ENCODE data around the gene RNF183. TPM values are rescaled to one million over a fixed set of nuclear protein-coding genes. Genes with fewer than 3 reads are reported as not detected.

RNF183 gene
- total RNA-seq, 1 donor from 2014 or later: not detected

DNA sequence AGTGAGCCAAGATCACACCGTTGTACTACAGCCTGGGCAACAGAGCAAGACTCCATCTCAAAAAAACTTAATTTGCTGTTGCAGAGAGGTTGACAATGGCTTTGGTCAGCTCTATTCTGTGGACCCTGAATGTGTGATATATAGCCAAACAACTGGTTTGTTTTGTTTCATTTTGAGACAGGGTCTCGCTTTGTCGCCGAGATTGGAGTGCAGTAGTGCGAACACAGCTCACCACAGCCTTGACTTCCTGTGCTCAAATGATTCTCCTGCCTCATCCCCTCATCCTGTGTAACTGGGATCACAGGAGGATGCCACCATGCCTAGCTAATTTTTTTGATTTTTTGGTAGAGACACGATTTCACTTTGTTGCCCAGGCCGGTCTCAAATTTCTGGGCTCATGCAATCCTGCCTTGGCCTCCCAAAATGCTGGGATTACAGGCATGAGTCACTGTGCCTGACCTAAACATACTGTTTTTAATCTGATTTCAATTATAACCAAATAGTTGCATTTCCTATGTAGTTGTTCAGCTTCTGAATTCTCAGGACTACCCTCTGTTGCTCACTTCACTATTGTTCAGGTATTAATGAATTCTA, 9.8 kb downstream of the RNF183 start:
- POLR2A ChIA-PET: no interaction called here
- intact Hi-C loops (cut with micrococcal nuclease): no loop called here
- H3K27ac Mint-ChIP-seq: no peak overlapping the region
- no peaks in the 10 kb centered on the region for H3K9me3 Mint-ChIP-seq
- no peak overlapping the region for H3K4me3 Mint-ChIP-seq
- H3K4me1 Mint-ChIP-seq: no peaks in the 10 kb centered on the region
- DNase-seq (no peak), ATAC-seq (ENCODE audit: low read depth) (no peak)
- no peaks in the 10 kb centered on the region for H3K27me3 Mint-ChIP-seq
- CTCF ChIA-PET: no interaction called here
- no peak for TF ChIP-seq CTCF (IDR thresholded peaks at IDR 0.05)
- peaks cover 52% of the 10 kb centered on the region for H3K36me3 Mint-ChIP-seq (ENCODE audit: low read depth)

GRCh38 chr9:113290052-113290607, 13.0 kb downstream of the RNF183 start:
- ChIA-PET CTCF (no interaction called here), POLR2A (no interaction called here)
- Mint-ChIP-seq H3K4me1 (no peaks in the 10 kb centered on the region), H3K9me3 (no peaks in the 10 kb centered on the region), H3K36me3 (ENCODE audit: low read depth) (peaks cover 74% of the 10 kb centered on the region), H3K27me3 (no peaks in the 10 kb centered on the region), H3K4me3 (no peak overlapping the region), H3K27ac (no peak overlapping the region)
- TF ChIP-seq CTCF (IDR thresholded peaks at IDR 0.05): no peak
- intact Hi-C loops (cut with micrococcal nuclease): no loop called here
- ATAC-seq (ENCODE audit: low read depth): no peak
- no peak for DNase-seq

- Mint-ChIP-seq H3K36me3 (ENCODE audit: low read depth) (peaks cover 84% of the 10 kb centered on the region), H3K27me3 (no peaks in the 10 kb centered on the region), H3K9me3 (no peaks in the 10 kb centered on the region), H3K4me3 (no peak overlapping the region), H3K27ac (no peak overlapping the region), H3K4me1 (no peaks in the 10 kb centered on the region)
- ATAC-seq (ENCODE audit: low read depth) (no peak), DNase-seq (no peak)
- TF ChIP-seq CTCF (IDR thresholded peaks at IDR 0.05): no peak
- ChIA-PET CTCF (no interaction called here), POLR2A (no interaction called here)
- intact Hi-C loops (cut with micrococcal nuclease): no loop called here
Observed at GRCh38 chr9:113289091-113289490, 14.1 kb downstream of the RNF183 start.

GRCh38 chr9:113281356-113281755, 21.8 kb downstream of the RNF183 start:
- TF ChIP-seq CTCF (IDR thresholded peaks at IDR 0.05): no peak
- peaks cover 76% of the 10 kb centered on the region for H3K36me3 Mint-ChIP-seq (ENCODE audit: low read depth)
- no peak overlapping the region for H3K4me3 Mint-ChIP-seq
- H3K27ac Mint-ChIP-seq: no peak overlapping the region
- no peak for DNase-seq
- peaks cover 4% of the 10 kb centered on the region for H3K4me1 Mint-ChIP-seq
- intact Hi-C loops (cut with micrococcal nuclease): no loop called here
- no peaks in the 10 kb centered on the region for H3K9me3 Mint-ChIP-seq
- no peak for ATAC-seq (ENCODE audit: low read depth)
- POLR2A ChIA-PET: interaction anchor here (0.6 kb wide), 1 partner anchor 488 kb away, joined by 8 read pairs; no protein-coding TSS in a partner anchor
- H3K27me3 Mint-ChIP-seq: no peaks in the 10 kb centered on the region
- CTCF ChIA-PET: no interaction called here

GRCh38 chr9:113278840-113279239, 24.3 kb downstream of the RNF183 start:
- Mint-ChIP-seq H3K27ac (no peak overlapping the region), H3K9me3 (no peaks in the 10 kb centered on the region)
- ATAC-seq (ENCODE audit: low read depth): no peak

More at GRCh38 chr9:113278840-113279239, 24.3 kb downstream of the RNF183 start:
- ChIA-PET CTCF (no interaction called here), POLR2A (no interaction called here)
- peaks cover 9% of the 10 kb centered on the region for H3K4me1 Mint-ChIP-seq
- H3K27me3 Mint-ChIP-seq: no peaks in the 10 kb centered on the region
- no peak for TF ChIP-seq CTCF (IDR thresholded peaks at IDR 0.05)
- H3K36me3 Mint-ChIP-seq (ENCODE audit: low read depth): peaks cover 60% of the 10 kb centered on the region
- H3K4me3 Mint-ChIP-seq: no peak overlapping the region
- no peak for DNase-seq
- intact Hi-C loops (cut with micrococcal nuclease): loop anchor here (5.0 kb wide), 1 partner anchor 1797 kb away; the partner anchor contains the start of gene ECPAS

Measured in activated B cell treated with CpG ODN at 0.5 μM for 24 hours (primary cell).